SJCRH30 (cell line): Measurements from ENCODE around the gene MYLK. TPM values are rescaled to one million over a fixed set of nuclear protein-coding genes. Genes with fewer than 3 reads are reported as not detected.

Source experiments
- DNase-seq, 2 experiments: peaks; one replicate each; pipeline ENCODE4 v3.0.0-alpha.2; 2015 to 2020
- H3K27ac ChIP-seq: fragments of 250-450 bp; sonication (Bioruptor Pico); 2 replicates; pipeline ENCODE4 v1.5.1; 2020; ENCODE audit warnings: mild to moderate bottlenecking, moderate library complexity
- H3K27me3 ChIP-seq: fragments of 250-450 bp; sonication (Bioruptor Pico); 2 replicates; pipeline ENCODE4 v1.5.1; 2020; ENCODE audit warnings: mild to moderate bottlenecking, moderate library complexity
- H3K36me3 ChIP-seq: fragments of 250-450 bp; sonication (Bioruptor Pico); 2 replicates; pipeline ENCODE4 v1.5.1; 2020; ENCODE audit warnings: mild to moderate bottlenecking, moderate library complexity
- H3K4me1 ChIP-seq: fragments of 250-450 bp; sonication (Bioruptor Pico); 2 replicates; pipeline ENCODE4 v1.5.1; 2020; ENCODE audit warnings: mild to moderate bottlenecking, moderate library complexity
- H3K4me3 ChIP-seq: fragments of 250-450 bp; sonication (Bioruptor Pico); 2 replicates; pipeline ENCODE4 v1.5.1; 2020; ENCODE audit warnings: mild to moderate bottlenecking, moderate library complexity
- H3K9me3 ChIP-seq: fragments of 250-450 bp; sonication (Bioruptor Pico); replicated peaks from 2 replicates; pipeline ENCODE4 v1.5.1; 2020; ENCODE audit warnings: mild to moderate bottlenecking, moderate library complexity
- total RNA-seq: library from RNA; depleted of rRNA; stranded (reverse); fragments of >200 nt; shearing (Covaris generic); gene quantifications from 2 replicates; pipeline ENCODE4 v1.2.3, GENCODE V29; 2014

The MYLK gene
- total RNA-seq, 1 experiment from 2014 or later, result 3.2 TPM

- DNase-seq, result no peak
- H3K36me3 ChIP-seq, result no peaks in the 10 kb centered on the region
- H3K4me3 ChIP-seq, result no peak overlapping the region
- H3K27ac ChIP-seq, result no peak overlapping the region
- H3K27me3 ChIP-seq, result no peaks in the 10 kb centered on the region
- no peaks in the 10 kb centered on the region for H3K4me1 ChIP-seq
- H3K9me3 ChIP-seq, result no peaks in the 10 kb centered on the region; the same call in 1 of the 2 replicates
These were observed 22.0 kb downstream of the MYLK start for GRCh38 chr3:123862152-123862551.

GRCh38 chr3:123861081-123861836 is 22.9 kb downstream of the MYLK start:
- Histone ChIP-seq H3K36me3 (no peaks in the 10 kb centered on the region), H3K27me3 (no peaks in the 10 kb centered on the region), H3K4me1 (no peaks in the 10 kb centered on the region), H3K4me3 (no peak overlapping the region), H3K9me3 (no peaks in the 10 kb centered on the region; the same call in 1 of the 2 replicates), H3K27ac (no peak overlapping the region)
- DNase-seq, result no peak

GRCh38 chr3:123859177-123859576 is 25.0 kb downstream of the MYLK start:
- Histone ChIP-seq H3K27ac (no peak overlapping the region), H3K9me3 (no peaks in the 10 kb centered on the region; the same call in 1 of the 2 replicates), H3K36me3 (no peaks in the 10 kb centered on the region), H3K4me3 (no peak overlapping the region), H3K4me1 (no peaks in the 10 kb centered on the region), H3K27me3 (no peaks in the 10 kb centered on the region)
- no peak for DNase-seq

- Histone ChIP-seq H3K36me3 (no peaks in the 10 kb centered on the region), H3K4me1 (no peaks in the 10 kb centered on the region), H3K9me3 (peaks cover 4% of the 10 kb centered on the region; the same call in 1 of the 2 replicates), H3K27ac (no peak overlapping the region), H3K4me3 (no peak overlapping the region), H3K27me3 (no peaks in the 10 kb centered on the region)
- no peak for DNase-seq
These were observed 29.2 kb downstream of the MYLK start for GRCh38 chr3:123854905-123855304.

GRCh38 chr3:123853686-123854372 is 30.3 kb downstream of the MYLK start:
- no peak for DNase-seq
- H3K27ac ChIP-seq, result no peak overlapping the region
- no peaks in the 10 kb centered on the region for H3K4me1 ChIP-seq
- no peak overlapping the region for H3K4me3 ChIP-seq
- peaks cover 4% of the 10 kb centered on the region for H3K9me3 ChIP-seq
- no peaks in the 10 kb centered on the region for H3K27me3 ChIP-seq
- no peaks in the 10 kb centered on the region for H3K36me3 ChIP-seq

GRCh38 chr3:123847209-123847608 is 36.9 kb downstream of the MYLK start:
- Histone ChIP-seq H3K4me3 (no peak overlapping the region), H3K4me1 (no peaks in the 10 kb centered on the region), H3K27me3 (no peaks in the 10 kb centered on the region), H3K27ac (no peak overlapping the region), H3K36me3 (no peaks in the 10 kb centered on the region), H3K9me3 (peaks cover 13% of the 10 kb centered on the region)
- no peak for DNase-seq

GRCh38 chr3:123843668-123844067 is 40.5 kb downstream of the MYLK start:
- H3K27ac ChIP-seq, result no peak overlapping the region
- H3K27me3 ChIP-seq, result no peaks in the 10 kb centered on the region
- H3K4me3 ChIP-seq, result no peak overlapping the region
- H3K4me1 ChIP-seq, result no peaks in the 10 kb centered on the region
- H3K36me3 ChIP-seq, result no peaks in the 10 kb centered on the region
- H3K9me3 ChIP-seq, result peaks cover 12% of the 10 kb centered on the region
- DNase-seq, result no peak

GRCh38 chr3:123842711-123843110 is 41.4 kb downstream of the MYLK start:
- Histone ChIP-seq H3K36me3 (no peaks in the 10 kb centered on the region), H3K4me3 (no peak overlapping the region), H3K27me3 (no peaks in the 10 kb centered on the region), H3K9me3 (peaks cover 9% of the 10 kb centered on the region), H3K27ac (no peak overlapping the region), H3K4me1 (no peaks in the 10 kb centered on the region)
- peak in 1 of 2 experiments; percentile 17 for DNase-seq

GRCh38 chr3:123841476-123842238 is 42.5 kb downstream of the MYLK start:
- Histone ChIP-seq H3K27me3 (no peaks in the 10 kb centered on the region), H3K36me3 (no peaks in the 10 kb centered on the region), H3K9me3 (peaks cover 9% of the 10 kb centered on the region), H3K27ac (no peak overlapping the region), H3K4me1 (no peaks in the 10 kb centered on the region), H3K4me3 (no peak overlapping the region)
- no peak for DNase-seq

GRCh38 chr3:123840961-123841360 is 43.2 kb downstream of the MYLK start:
- H3K27me3 ChIP-seq, result no peaks in the 10 kb centered on the region
- no peak overlapping the region for H3K27ac ChIP-seq
- no peak overlapping the region for H3K4me3 ChIP-seq
- H3K4me1 ChIP-seq, result no peaks in the 10 kb centered on the region
- peaks cover 9% of the 10 kb centered on the region for H3K9me3 ChIP-seq
- H3K36me3 ChIP-seq, result no peaks in the 10 kb centered on the region
- no peak for DNase-seq

GRCh38 chr3:123837858-123838257 is 46.3 kb downstream of the MYLK start:
- H3K4me1 ChIP-seq, result peaks cover 23% of the 10 kb centered on the region
- no peak overlapping the region for H3K4me3 ChIP-seq
- no peak overlapping the region for H3K27ac ChIP-seq
- no peak for DNase-seq
- H3K27me3 ChIP-seq, result no peaks in the 10 kb centered on the region
- peaks cover 9% of the 10 kb centered on the region for H3K9me3 ChIP-seq
- H3K36me3 ChIP-seq, result no peaks in the 10 kb centered on the region

GRCh38 chr3:123834631-123835030 is 49.5 kb downstream of the MYLK start:
- no peak overlapping the region for H3K4me3 ChIP-seq
- H3K36me3 ChIP-seq, result no peaks in the 10 kb centered on the region
- DNase-seq, result peak; percentile 28 to 47
- H3K4me1 ChIP-seq, result peaks cover 31% of the 10 kb centered on the region
- H3K9me3 ChIP-seq, result no peaks in the 10 kb centered on the region
- peak overlapping the region; percentile 31; the same call in 1 of the 2 replicates for H3K27ac ChIP-seq
- H3K27me3 ChIP-seq, result no peaks in the 10 kb centered on the region

GRCh38 chr3:123833398-123833785 is 50.7 kb downstream of the MYLK start:
- Histone ChIP-seq H3K4me3 (no peak overlapping the region), H3K36me3 (no peaks in the 10 kb centered on the region), H3K9me3 (0 out of 2 replicates have a peak, but pooled peaks cover 3% of the 10 kb centered on the region), H3K27ac (no peak overlapping the region), H3K27me3 (no peaks in the 10 kb centered on the region), H3K4me1 (peaks cover 31% of the 10 kb centered on the region)
- DNase-seq, result no peak

- Histone ChIP-seq H3K4me1 (peaks cover 31% of the 10 kb centered on the region), H3K36me3 (no peaks in the 10 kb centered on the region), H3K9me3 (peaks cover 8% of the 10 kb centered on the region; the same call in 1 of the 2 replicates), H3K27ac (peak overlapping the region; percentile 11; the same call in 1 of the 2 replicates), H3K27me3 (no peaks in the 10 kb centered on the region), H3K4me3 (no peak overlapping the region)
- peak in 1 of 2 experiments; percentile 39 for DNase-seq
These were observed 51.3 kb downstream of the MYLK start for GRCh38 chr3:123832692-123833397.
